Measurements from ENCODE around the gene ADAMTS6.

DNA sequence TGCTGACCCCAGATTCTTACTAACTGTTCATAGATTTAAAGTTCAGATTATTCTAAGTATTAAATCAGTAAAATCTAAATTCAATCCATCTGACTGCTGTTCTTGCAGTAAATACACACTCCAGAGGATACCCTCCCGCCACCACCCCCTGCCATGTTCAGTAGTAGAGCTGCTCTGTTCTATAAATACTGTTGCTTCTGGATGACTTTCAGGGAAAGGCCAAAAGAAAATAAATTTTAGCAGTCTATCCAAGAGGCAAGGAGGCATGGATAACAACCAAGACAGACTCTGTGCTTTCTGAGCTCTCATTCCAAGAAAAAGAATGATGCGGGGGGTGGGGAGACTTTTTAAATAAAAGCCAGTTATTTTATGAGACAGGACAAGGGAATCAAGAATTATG lies 115.1 kb downstream of the ADAMTS6 start:
- TF ChIP-seq CTCF (IDR thresholded peaks at IDR 0.05), result no peak
- TF ChIP-seq POLR2A (IDR thresholded peaks at IDR 0.05), result no peak

Data from esophagus squamous epithelium (tissue), 4 donors.